GM12872 (cell line): ENCODE data around the gene UPK1B.

ENCODE experiments used
- CTCF ChIP-seq: IDR thresholded peaks from 3 replicates; pipeline ENCODE4 v1.5.1; 2011; ENCODE audit warnings: low read depth, mild to moderate bottlenecking, low read length, moderate library complexity; ENCODE audit not compliant: insufficient read depth

Gene UPK1B

GRCh38 chr3:119205685-119206084 lies 32.3 kb downstream of the UPK1B start:
- TF ChIP-seq CTCF, result no peak

GRCh38 chr3:119206611-119207511 lies 33.5 kb downstream of the UPK1B start:
- no peak for TF ChIP-seq CTCF

DNA sequence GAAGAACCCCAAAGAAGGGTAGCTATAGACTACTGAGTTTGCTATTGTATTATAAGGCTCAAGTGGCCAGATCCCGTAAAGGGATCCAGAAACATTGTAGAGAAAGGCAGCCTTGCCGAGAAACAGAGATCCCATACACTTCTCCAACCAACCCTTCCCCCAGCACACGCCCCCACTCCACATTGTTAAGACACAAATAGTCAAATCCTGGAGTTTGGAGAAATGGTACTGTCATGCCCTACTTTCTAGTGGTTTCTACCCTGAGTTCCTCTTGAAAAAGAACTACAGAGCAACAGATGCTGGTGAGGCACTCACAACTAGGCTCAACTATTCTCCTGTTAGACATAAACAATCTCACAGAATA lies 34.1 kb downstream of the UPK1B start:
- no peak for TF ChIP-seq CTCF

DNA sequence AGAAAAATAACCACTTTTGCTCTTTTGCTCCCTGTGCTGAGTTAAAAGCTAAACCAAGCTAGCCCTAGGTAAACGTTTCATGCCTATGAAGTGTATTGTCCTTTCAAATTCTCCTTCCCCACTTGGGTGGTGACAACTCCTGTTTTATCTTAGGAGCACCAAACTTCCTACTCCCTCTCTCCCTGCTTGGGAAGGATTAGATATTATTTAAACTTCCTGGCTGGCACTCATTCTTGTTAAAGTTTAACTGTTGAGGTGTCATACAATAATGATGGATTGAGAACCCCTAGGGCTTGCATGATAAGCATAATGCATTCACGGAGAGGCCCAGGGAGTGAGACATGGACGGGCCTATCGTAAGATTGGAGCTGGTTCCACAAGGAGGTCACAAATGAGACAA lies 37.8 kb downstream of the UPK1B start:
- no peak for TF ChIP-seq CTCF

- no peak for TF ChIP-seq CTCF
These were observed 38.4 kb downstream of the UPK1B start for GRCh38 chr3:119211803-119212202.

DNA sequence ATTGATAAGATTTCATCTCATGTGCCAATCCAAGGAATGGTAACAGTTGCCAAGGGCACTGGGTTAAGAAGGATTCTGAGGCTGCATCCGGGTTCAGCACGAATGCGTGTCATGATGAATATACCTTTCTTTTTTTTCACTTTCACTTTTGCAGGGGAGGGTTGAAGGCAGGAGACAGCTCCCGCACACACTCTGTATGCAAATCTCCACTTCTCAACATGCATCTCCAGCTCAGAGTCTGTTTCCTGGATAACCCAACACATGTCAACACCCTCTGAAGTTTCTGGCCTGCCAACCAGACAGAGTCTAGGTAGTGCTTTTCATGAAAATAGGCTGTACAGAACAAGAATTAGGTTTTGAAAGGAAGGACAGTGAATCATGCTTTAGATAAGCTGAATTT lies 45.7 kb downstream of the UPK1B start:
- TF ChIP-seq CTCF, result no peak

DNA sequence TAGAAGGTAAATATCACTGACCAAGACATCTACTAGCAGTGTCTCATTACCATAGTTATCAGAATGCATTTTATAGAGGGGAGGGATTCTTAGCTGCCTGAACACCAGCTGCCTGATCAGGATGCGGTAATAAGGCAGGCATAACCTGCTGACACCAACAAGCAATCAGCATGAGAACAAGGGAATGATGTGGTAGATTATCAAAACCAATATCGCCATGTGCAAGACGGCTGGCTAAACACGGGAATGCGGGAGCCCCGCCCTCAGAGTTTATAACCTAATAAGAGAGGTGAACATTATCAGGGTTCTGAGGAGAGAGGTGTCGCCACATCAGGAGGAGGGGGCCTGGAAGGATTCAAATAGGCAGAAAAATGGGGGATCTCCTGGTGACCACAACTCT lies 46.8 kb downstream of the UPK1B start:
- TF ChIP-seq CTCF, result no peak
